Dedifferentiated amniotic fluid mesenchymal stem cell (primary cell): Measurements from ENCODE around the gene CABYR.
A peak's percentile ranks its signal among the peaks of the same experiment; 100 is the strongest.
"Not testable (repeated sequence)": the region's sequence is repeated elsewhere in the genome, so short reads cannot be mapped to it uniquely, and the experiment has no call there.

Experiments used
- DNase-seq: peaks from one replicate; pipeline ENCODE4 v3.0.0-alpha.2; 2016; ENCODE audit errors: extremely low spot score

CABYR gene

GRCh38 chr18:24128700-24129099 lies 10.2 kb upstream of the CABYR start:
- no peak for DNase-seq

DNA sequence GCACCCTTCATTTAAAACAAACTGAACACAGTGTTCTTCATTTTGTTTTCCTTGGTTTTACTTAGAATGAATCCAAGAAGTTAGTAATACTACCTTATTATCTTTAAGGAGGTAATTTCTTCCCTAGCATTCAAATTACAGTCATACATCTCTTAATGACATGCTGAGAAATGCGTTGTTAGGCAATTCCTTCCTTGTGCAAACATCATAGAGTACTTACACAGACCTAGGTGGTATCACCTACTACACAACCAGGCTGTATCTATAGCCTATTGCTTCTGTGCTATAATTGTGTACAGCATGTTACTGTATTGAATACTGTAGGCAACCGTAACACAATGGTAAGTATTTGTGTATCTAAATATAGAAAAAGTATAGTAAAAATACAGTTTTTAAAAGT lies 8.4 kb upstream of the CABYR start:
- DNase-seq, result no peak

GRCh38 chr18:24136967-24137373 lies 1.9 kb upstream of the CABYR start:
- DNase-seq, result no peak

DNA sequence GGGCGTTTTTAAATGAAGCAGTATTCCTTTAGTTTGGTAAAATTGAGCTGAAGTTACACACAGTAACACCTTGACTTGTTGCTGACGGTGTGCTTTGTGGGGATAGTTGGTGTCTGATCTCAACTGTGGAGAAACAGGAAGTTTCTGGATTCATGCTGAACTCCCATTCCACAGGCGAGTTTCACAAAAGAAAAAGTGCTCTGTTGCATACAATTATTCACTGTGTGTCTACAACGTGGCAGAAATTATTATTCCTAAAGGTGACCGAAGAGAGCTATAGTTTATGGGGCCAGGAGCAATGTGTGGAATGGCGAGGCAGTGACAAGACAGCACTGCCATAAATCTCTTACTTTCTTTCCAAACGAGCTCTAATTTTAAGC lies 463 bp upstream of the CABYR start:
- DNase-seq, result no peak

- DNase-seq, result no peak
These were observed 1.8 kb downstream of the CABYR start for GRCh38 chr18:24140697-24141096.

DNA sequence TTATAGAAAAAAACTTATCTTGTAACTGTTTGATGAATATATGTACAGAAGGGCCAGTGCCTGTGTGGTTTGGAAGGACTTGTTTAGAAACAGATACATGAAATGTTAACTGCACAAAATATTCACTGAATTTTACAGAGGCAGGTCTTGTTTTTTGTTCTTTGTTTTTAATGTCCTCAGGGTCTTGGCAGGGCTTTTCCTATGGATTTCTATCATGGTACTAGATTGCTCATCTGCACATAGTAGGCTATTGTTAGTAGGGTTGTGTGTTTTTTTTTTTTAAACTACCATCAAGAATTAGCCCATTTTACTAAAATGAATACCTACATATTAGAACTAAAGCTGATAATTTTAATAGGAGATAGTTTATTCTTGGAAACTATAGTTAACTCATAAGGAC lies 3.5 kb downstream of the CABYR start:
- no peak for DNase-seq

DNA sequence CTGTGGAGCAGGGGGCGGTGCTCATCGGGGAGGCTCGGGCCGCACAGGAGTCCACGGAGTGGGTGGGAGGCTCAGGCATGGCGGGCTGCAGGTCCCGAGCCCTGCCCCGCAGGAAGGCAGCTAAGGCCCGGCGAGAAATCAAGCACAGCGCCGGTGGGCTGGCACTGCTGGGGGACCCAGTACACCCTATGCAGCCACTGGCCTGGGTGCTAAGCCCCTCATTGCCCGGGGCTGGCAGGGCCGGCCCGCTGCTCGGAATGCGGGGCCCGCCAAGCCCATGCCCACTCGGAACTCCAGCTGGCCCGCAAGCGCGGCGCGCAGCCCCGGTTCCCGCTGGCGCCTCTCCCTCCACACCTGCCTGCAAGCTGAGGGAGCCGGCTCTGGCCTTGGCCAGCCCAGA lies 10.7 kb downstream of the CABYR start:
- not testable (repeated sequence) for DNase-seq

DNA sequence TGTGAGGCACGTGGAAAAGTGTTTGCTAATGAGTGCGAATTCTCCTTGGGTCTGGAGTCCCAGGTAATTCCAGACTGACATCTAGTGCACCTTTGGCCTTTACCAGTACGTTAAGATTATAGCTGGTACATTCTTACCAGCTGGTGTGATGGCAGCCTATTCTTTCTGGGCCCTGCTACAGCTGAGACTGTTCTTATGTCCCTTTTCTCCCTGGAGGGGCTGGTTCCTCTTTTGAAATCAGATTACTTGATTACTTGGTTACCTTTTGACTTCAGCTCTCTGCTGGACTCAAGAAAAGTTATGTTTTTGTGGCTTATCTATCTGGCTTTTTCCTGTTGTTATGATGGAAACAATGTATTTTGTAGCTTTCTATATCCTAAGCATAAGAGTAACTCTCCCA lies 14.5 kb downstream of the CABYR start:
- DNase-seq, result no peak

DNA sequence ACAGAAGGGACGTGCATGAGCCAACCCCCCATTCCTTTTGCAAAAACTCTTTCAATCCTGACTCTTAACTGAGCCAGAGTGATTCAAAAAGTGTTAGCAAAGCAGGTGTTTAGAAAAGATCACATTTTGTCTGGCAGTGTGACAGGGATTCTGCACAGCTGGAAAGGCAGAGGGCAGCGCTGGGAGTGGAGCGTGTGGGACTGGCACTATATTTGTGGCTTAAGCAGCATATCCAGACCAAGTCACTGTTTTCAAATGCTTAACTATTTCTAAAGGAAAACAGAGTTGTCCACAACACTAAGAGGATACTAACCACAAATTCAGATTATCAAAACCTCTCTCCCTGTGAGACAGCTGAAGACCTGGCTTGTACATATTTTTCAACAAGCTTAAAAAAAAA lies 19.0 kb downstream of the CABYR start:
- no peak for DNase-seq

- DNase-seq, result no peak
These were observed 21.2 kb downstream of the CABYR start for GRCh38 chr18:24160086-24160485.

GRCh38 chr18:24161304-24161703 lies 22.4 kb downstream of the CABYR start:
- no peak for DNase-seq

- DNase-seq, result no peak
These were observed 29.6 kb downstream of the CABYR start for GRCh38 chr18:24168496-24168895.

GRCh38 chr18:24170360-24170759 lies 31.5 kb downstream of the CABYR start:
- no peak for DNase-seq

- DNase-seq, result no peak
These were observed 35.1 kb downstream of the CABYR start for GRCh38 chr18:24173997-24174396.

DNA sequence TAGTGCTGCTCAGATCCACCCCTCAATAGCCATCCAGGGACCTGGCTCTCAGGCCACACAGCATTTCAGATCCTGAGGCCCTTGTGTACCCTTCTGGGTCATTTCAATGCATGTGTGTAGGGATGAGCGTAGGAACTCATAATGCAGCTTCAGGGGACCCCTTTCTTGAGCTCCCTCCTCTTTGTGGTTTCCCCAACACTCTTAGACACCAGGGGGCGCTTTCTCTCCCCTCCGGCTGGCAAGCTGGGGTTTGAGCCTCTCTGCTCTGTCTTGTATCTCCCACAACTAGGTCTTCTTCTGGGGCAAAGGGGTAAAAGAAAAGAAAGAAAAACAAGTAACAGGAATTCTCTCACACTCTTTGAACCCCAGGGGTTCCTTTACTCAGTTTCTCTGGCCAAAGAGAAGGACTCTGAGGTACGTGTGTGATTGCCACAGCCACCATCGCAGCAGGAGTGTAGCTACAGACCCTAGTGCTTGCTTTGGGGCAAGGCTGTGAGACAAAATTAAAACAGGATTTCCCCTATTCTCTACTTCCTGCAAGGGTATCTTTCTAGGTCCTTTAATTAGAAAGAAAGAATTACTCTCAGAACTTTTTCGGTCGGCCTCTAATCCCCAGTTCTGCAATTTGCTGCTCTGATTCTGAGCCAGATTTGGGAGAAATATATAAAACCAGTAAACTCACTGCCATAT lies 38.0 kb downstream of the CABYR start:
- DNase-seq, result no peak

DNA sequence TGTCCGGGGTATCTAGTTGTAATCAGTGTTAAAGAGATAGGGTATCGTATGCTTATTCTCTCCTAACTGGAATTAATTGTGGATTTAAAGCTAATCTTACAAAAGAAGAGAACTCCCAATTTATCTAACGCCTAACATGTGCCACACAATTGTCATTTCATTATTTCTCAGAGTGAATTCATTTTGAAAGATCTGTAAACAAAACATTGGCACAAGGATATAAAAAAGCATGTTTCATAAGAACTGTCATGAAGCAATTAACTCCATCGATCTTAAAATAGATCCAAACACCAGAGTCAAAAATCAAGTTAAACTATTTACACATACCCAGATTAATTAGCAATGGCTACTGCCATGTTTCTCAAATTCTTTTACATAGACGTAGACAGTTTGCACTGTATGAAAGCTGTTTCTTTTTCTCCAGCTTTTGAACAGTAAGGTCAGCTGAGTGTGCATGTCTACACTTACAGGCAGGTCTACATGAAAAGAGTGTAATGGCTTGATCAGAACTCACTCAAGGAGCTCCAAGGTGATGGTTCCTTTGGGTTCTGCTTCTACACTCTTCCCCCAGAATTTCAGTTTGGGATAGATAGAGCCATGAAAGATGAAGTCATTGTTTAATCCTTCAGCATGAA lies 38.8 kb downstream of the CABYR start:
- no peak for DNase-seq

- DNase-seq, result no peak
These were observed 41.2 kb downstream of the CABYR start for GRCh38 chr18:24180048-24180447.

- no peak for DNase-seq
These were observed 42.9 kb downstream of the CABYR start for GRCh38 chr18:24181806-24182205.

DNA sequence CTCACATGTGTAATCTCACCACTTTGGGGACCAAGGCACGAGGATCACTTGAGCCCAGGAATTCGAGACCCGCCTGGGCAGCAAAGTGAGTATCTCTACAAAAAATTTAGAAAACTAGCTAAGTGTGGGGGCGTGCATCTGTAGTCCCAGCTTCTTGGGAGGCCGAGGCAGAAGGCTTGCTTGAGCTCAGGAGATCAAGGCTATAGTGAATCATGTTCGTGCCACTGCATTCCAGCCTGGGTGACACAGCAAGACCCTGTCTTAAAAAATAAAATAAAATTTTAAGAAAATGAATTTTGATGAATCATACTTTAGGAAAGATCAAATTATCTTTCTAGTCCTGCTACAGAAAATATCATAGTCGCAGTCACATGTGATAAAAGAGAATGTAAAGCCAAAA lies 46.9 kb downstream of the CABYR start:
- peak; percentile 54 for DNase-seq

- no peak for DNase-seq
These were observed 48.2 kb downstream of the CABYR start for GRCh38 chr18:24187049-24187448.

DNA sequence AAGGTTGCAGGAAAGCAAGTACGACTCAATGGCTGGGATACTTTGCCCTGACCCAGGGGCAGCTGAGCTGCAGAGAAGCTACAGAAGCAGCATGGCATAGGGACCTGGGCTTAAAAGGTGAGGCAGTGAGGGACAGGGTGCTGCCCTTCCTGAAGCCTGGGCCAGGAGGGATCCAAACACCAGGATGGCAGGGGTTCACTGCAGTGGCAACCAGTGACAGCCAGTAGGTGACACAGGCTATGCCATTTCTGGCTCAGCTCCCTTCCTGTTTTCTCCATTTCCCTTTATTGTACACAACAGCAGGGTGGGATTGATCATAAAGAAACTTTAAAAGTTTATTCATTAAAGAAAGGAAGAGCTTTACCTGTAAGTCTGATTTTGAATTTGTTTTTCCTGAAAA lies 48.8 kb downstream of the CABYR start:
- no peak for DNase-seq

DNA sequence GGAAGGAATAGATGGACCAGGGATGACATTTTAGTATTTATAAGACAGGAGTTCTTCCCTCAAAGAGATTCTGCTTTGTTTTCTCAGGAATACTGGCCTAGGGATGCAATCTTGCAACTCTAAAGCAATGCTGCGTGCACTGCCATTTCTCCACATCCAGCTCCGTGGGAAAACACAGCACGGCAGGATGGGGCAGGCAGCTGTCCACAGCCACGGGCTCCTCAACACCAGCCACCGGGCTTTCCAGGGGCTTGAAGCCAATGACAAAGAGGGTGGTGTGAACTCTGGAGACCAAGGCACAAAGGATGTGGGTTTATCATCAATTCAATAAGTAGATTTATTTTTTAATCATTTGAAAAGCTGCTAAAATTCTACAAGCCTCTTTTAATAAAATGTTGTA lies 49.3 kb downstream of the CABYR start:
- DNase-seq, result no peak

DNA sequence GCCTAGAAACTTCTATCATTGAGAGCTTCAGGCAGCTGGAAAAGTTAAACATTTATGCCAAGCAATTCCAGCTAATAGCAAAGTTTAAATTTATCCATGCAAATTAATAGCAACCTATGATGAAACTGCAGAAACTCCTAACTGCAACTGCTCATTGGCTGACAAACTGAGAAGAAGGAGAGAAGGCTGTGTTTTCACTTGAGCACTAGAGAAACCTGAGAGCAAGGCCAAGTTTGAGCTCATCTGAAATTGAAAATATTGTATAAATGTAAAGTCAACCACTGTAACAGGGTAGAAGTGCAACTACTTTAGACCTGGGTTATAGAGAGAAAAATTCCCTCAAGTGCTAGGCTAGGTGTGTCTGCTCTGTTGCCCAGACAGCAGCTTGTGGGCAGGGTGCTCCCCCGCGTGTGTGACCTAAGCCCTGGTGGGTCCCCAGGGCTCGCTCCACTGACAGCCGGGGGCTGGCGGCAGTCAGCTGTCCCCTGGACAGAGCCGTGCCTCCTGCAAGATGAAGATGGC lies 50.2 kb downstream of the CABYR start:
- DNase-seq, result peak; percentile 24
